Astrocyte (in vitro differentiated cells and primary cell): Measurements from ENCODE around the gene SLC4A1. TPM values are rescaled to one million over a fixed set of nuclear protein-coding genes. Genes with fewer than 3 reads are reported as not detected.

Source experiments
- DNase-seq: peaks from one replicate; pipeline ENCODE4 v3.0.0-alpha.2; 2010; ENCODE audit warnings: low read depth
- FAIRE-seq: peaks from 2 replicates; lab custom pipeline; 2011; peaks lifted over from hg19 to GRCh38; lab: Jason Lieb, UNC
- H2AFZ ChIP-seq: 2 replicates; pipeline ENCODE4 v1.6.0; 2012; ENCODE audit warnings: low read depth, low read length, inconsistent platforms
- H3K27ac ChIP-seq: 2 replicates; pipeline ENCODE4 v1.5.1; 2011; ENCODE audit warnings: low read depth, low read length, inconsistent platforms
- H3K27me3 ChIP-seq: 2 replicates; pipeline ENCODE4 v1.6.0; 2011; ENCODE audit warnings: low read length, inconsistent platforms; ENCODE audit not compliant: insufficient read depth
- H3K36me3 ChIP-seq: 2 replicates; pipeline ENCODE4 v1.5.1; 2011; ENCODE audit warnings: low read length, inconsistent platforms; ENCODE audit not compliant: insufficient read depth
- H3K4me1 ChIP-seq: 2 replicates; pipeline ENCODE4 v1.5.1; 2011; ENCODE audit warnings: low read length, inconsistent platforms; ENCODE audit not compliant: insufficient read depth
- H3K4me2 ChIP-seq: 2 replicates; pipeline ENCODE4 v1.6.0; 2012; ENCODE audit warnings: low read length, inconsistent platforms
- H3K4me3 ChIP-seq: 2 replicates; pipeline ENCODE4 v1.5.1; 2011; ENCODE audit warnings: low read depth, mild to moderate bottlenecking, low read length, inconsistent platforms; ENCODE audit not compliant: insufficient read depth
- H3K79me2 ChIP-seq: 2 replicates; pipeline ENCODE4 v1.6.0; 2012; ENCODE audit warnings: mild to moderate bottlenecking, low read length, inconsistent platforms; ENCODE audit not compliant: insufficient read depth
- H3K9ac ChIP-seq: 2 replicates; pipeline ENCODE4 v1.6.0; 2012; ENCODE audit warnings: mild to moderate bottlenecking, low read length, inconsistent platforms
- H3K9me3 ChIP-seq: 2 replicates; pipeline ENCODE4 v1.5.1; 2012; ENCODE audit warnings: low read depth, mild to moderate bottlenecking, low read length, inconsistent platforms; ENCODE audit not compliant: insufficient read depth
- H4K20me1 ChIP-seq: 2 replicates; pipeline ENCODE4 v1.6.0; 2012; ENCODE audit warnings: low read length, inconsistent platforms; ENCODE audit not compliant: insufficient read depth
- H3K27ac Mint-ChIP-seq: one replicate; pipeline ENCODE4 v1.8.0; 2021; ENCODE audit warnings: mild to moderate bottlenecking, mixed read lengths; ENCODE audit not compliant: unreplicated experiment
- H3K27me3 Mint-ChIP-seq: one replicate; pipeline ENCODE4 v1.8.0; 2021; ENCODE audit warnings: low read depth, mixed read lengths; ENCODE audit not compliant: unreplicated experiment
- H3K36me3 Mint-ChIP-seq: one replicate; pipeline ENCODE4 v1.8.0; 2021; ENCODE audit warnings: low read depth, mixed read lengths; ENCODE audit not compliant: unreplicated experiment
- H3K4me1 Mint-ChIP-seq: one replicate; pipeline ENCODE4 v1.8.0; 2021; ENCODE audit warnings: low read depth, mixed read lengths; ENCODE audit not compliant: unreplicated experiment
- H3K4me3 Mint-ChIP-seq: one replicate; pipeline ENCODE4 v1.8.0; 2021; ENCODE audit warnings: mild to moderate bottlenecking, moderate library complexity, mixed read lengths; ENCODE audit not compliant: unreplicated experiment
- H3K9me3 Mint-ChIP-seq: one replicate; pipeline ENCODE4 v1.8.0; 2021; ENCODE audit warnings: mild to moderate bottlenecking, mixed read lengths; ENCODE audit not compliant: unreplicated experiment
- CTCF ChIP-seq: IDR thresholded peaks from 2 replicates; pipeline ENCODE4 v1.5.1; 2011; ENCODE audit warnings: low read depth, mild to moderate bottlenecking, inconsistent platforms, low read length, moderate library complexity; ENCODE audit not compliant: insufficient read depth
- EZH2 ChIP-seq: IDR thresholded peaks from 2 replicates; pipeline ENCODE4 v1.6.1; 2012; ENCODE audit warnings: mild to moderate bottlenecking, low read length, inconsistent platforms; ENCODE audit not compliant: insufficient read depth
- total RNA-seq: library from RNA; stranded (reverse); gene quantifications from 2 replicates; pipeline ENCODE4 v1.2.1, GENCODE V29; 2021

The SLC4A1 gene
- total RNA-seq, 1 donor from 2014 or later, result not detected

- DNase-seq (no peak), FAIRE-seq (no peak)
- peaks cover 11% of the 10 kb centered on the region for H3K36me3 Mint-ChIP-seq
- peaks cover 7% of the 10 kb centered on the region for H3K4me1 Mint-ChIP-seq
- no peaks in the 10 kb centered on the region for H3K27me3 Mint-ChIP-seq
- no peak overlapping the region for H3K4me3 Mint-ChIP-seq
- H3K9me3 ChIP-seq, result no peaks in the 10 kb centered on the region
- H3K4me3 ChIP-seq, result no peak overlapping the region
- peaks cover 21% of the 10 kb centered on the region for H3K36me3 ChIP-seq
- H3K9ac ChIP-seq, result no peak overlapping the region
- TF ChIP-seq CTCF, result no peak
- no peak for TF ChIP-seq EZH2
- H3K4me1 ChIP-seq, result peaks cover 29% of the 10 kb centered on the region
- H2AFZ ChIP-seq, result no peak overlapping the region
- H4K20me1 ChIP-seq, result peaks cover 39% of the 10 kb centered on the region
- no peak overlapping the region for H3K27ac ChIP-seq
- no peaks in the 10 kb centered on the region for H3K27me3 ChIP-seq
- H3K79me2 ChIP-seq, result peaks cover 9% of the 10 kb centered on the region
- H3K4me2 ChIP-seq, result no peak overlapping the region
- no peak overlapping the region for H3K27ac Mint-ChIP-seq
- no peaks in the 10 kb centered on the region for H3K9me3 Mint-ChIP-seq
Measured at GRCh38 chr17:44206825-44207155, 61.1 kb downstream of the SLC4A1 start.

- H3K9ac ChIP-seq, result no peak overlapping the region
- H4K20me1 ChIP-seq, result peaks cover 36% of the 10 kb centered on the region
- no peak overlapping the region for H3K4me3 ChIP-seq
- H3K9me3 Mint-ChIP-seq, result no peaks in the 10 kb centered on the region
- no peaks in the 10 kb centered on the region for H3K9me3 ChIP-seq
- no peak overlapping the region for H2AFZ ChIP-seq
- H3K27ac Mint-ChIP-seq, result no peak overlapping the region
- no peak overlapping the region for H3K4me2 ChIP-seq
- H3K27me3 ChIP-seq, result no peaks in the 10 kb centered on the region
- peak overlapping the region; percentile 55 for H3K4me3 Mint-ChIP-seq
- no peak for DNase-seq
- TF ChIP-seq EZH2 (no peak), CTCF (no peak)
- peaks cover 8% of the 10 kb centered on the region for H3K4me1 Mint-ChIP-seq
- peaks cover 9% of the 10 kb centered on the region for H3K79me2 ChIP-seq
- H3K27ac ChIP-seq, result no peak overlapping the region
- no peak for FAIRE-seq
- H3K27me3 Mint-ChIP-seq, result no peaks in the 10 kb centered on the region
- H3K36me3 ChIP-seq, result peaks cover 19% of the 10 kb centered on the region
- peaks cover 11% of the 10 kb centered on the region for H3K36me3 Mint-ChIP-seq
- H3K4me1 ChIP-seq, result peaks cover 29% of the 10 kb centered on the region
Measured at GRCh38 chr17:44205962-44206824, 61.7 kb downstream of the SLC4A1 start.

GRCh38 chr17:44204441-44204882, 63.5 kb downstream of the SLC4A1 start:
- peaks cover 13% of the 10 kb centered on the region for H3K4me1 Mint-ChIP-seq
- Histone ChIP-seq H3K4me3 (no peak overlapping the region), H3K36me3 (peaks cover 9% of the 10 kb centered on the region), H4K20me1 (peaks cover 24% of the 10 kb centered on the region), H3K4me2 (peak overlapping the region; percentile 1), H3K27ac (no peak overlapping the region), H3K4me1 (peaks cover 29% of the 10 kb centered on the region), H3K9me3 (no peaks in the 10 kb centered on the region), H3K79me2 (peaks cover 4% of the 10 kb centered on the region), H3K9ac (no peak overlapping the region), H3K27me3 (no peaks in the 10 kb centered on the region), H2AFZ (no peak overlapping the region)
- peak; percentile 49 for DNase-seq
- no peaks in the 10 kb centered on the region for H3K9me3 Mint-ChIP-seq
- no peak overlapping the region for H3K27ac Mint-ChIP-seq
- no peak for TF ChIP-seq EZH2
- TF ChIP-seq CTCF, result no peak
- FAIRE-seq, result no peak
- no peaks in the 10 kb centered on the region for H3K27me3 Mint-ChIP-seq
- H3K36me3 Mint-ChIP-seq, result peaks cover 8% of the 10 kb centered on the region
- no peak overlapping the region for H3K4me3 Mint-ChIP-seq
